WTC11 (cell line): Measurements from ENCODE around the gene PLCD4. TPM values are rescaled to one million over a fixed set of nuclear protein-coding genes. Genes with fewer than 3 reads are reported as not detected.

Experiments used
- ATAC-seq: fragments of 200-7000 bp; cut with Tn5 transposase; 2 replicates; pipeline ENCODE4 v1.10.0; 2021; ENCODE audit warnings: mild to moderate bottlenecking, moderate library complexity
- CTCF ChIA-PET: fragments of 300-600 bp; sonication (Branson Sonifier 250); formaldehyde crosslinking; loops from one replicate; lab custom pipeline; 2021; ENCODE audit warnings: antibody characterized with exemption; lab: Charles Lee
- POLR2A ChIA-PET: fragments of 350-600 bp; sonication (Branson Sonifier 250); formaldehyde crosslinking; loops from one replicate; lab custom pipeline; 2021; ENCODE audit warnings: antibody characterized with exemption; lab: Charles Lee
- DNase-seq: peaks from one replicate; pipeline ENCODE4 v3.0.0; 2021; ENCODE audit warnings: low spot score
- H3K27ac Mint-ChIP-seq: 2 replicates; pipeline ENCODE4 v1.8.0; 2021; ENCODE audit warnings: mixed read lengths
- H3K27me3 Mint-ChIP-seq: 2 replicates; pipeline ENCODE4 v1.8.0; 2021; ENCODE audit warnings: low read depth, mild to moderate bottlenecking, moderate library complexity, mixed read lengths
- H3K36me3 Mint-ChIP-seq: 2 replicates; pipeline ENCODE4 v1.8.0; 2021; ENCODE audit warnings: mixed read lengths
- H3K4me1 Mint-ChIP-seq: 2 replicates; pipeline ENCODE4 v1.8.0; 2022; ENCODE audit warnings: mixed read lengths
- H3K4me3 Mint-ChIP-seq: 2 replicates; pipeline ENCODE4 v1.8.0; 2021; ENCODE audit warnings: mild to moderate bottlenecking, moderate library complexity, mixed read lengths
- H3K9me3 Mint-ChIP-seq: 2 replicates; pipeline ENCODE4 v1.8.0; 2021; ENCODE audit warnings: mixed read lengths
- AR ChIP-seq: fragments of 250-450 bp; sonication (Bioruptor Pico); IDR thresholded peaks from 2 replicates; pipeline ENCODE4 v1.9.0; 2021; ENCODE audit warnings: mild to moderate bottlenecking
- ARID4B ChIP-seq: sonication (generic); formaldehyde crosslinking; IDR thresholded peaks from 2 replicates; pipeline ENCODE4 v1.8.0; 2023; ENCODE audit warnings: missing genetic modification reagents, mild to moderate bottlenecking, borderline replicate concordance
- ATF3 ChIP-seq: sonication (generic); formaldehyde crosslinking; conservative IDR thresholded peaks from 2 replicates; pipeline ENCODE4 v1.8.1; 2022; ENCODE audit warnings: mild to moderate bottlenecking, missing genetic modification reagents
- CREB1 ChIP-seq: sonication (generic); formaldehyde crosslinking; IDR thresholded peaks from 2 replicates; pipeline ENCODE4 v1.8.0; 2023; ENCODE audit warnings: mild to moderate bottlenecking, missing genetic modification reagents
- E2F5 ChIP-seq: sonication (generic); formaldehyde crosslinking; IDR thresholded peaks from 2 replicates; pipeline ENCODE4 v1.8.1; 2022; ENCODE audit warnings: mild to moderate bottlenecking, moderate library complexity, missing genetic modification reagents
- FOXK1 ChIP-seq: sonication (generic); formaldehyde crosslinking; IDR thresholded peaks from 2 replicates; pipeline ENCODE4 v1.8.0; 2022; ENCODE audit warnings: mild to moderate bottlenecking, moderate library complexity, missing genetic modification reagents
- HMGA2 ChIP-seq: fragments of 250-450 bp; sonication (Bioruptor Pico); IDR thresholded peaks from 2 replicates; pipeline ENCODE4 v1.4.0; 2021; ENCODE audit warnings: mild to moderate bottlenecking, moderate library complexity
- HMGXB4 ChIP-seq: sonication (generic); formaldehyde crosslinking; IDR thresholded peaks from 2 replicates; pipeline ENCODE4 v1.8.1; 2023; ENCODE audit warnings: mild to moderate bottlenecking, moderate library complexity, missing genetic modification reagents
- IRF2 ChIP-seq: sonication (generic); formaldehyde crosslinking; IDR thresholded peaks from 2 replicates; pipeline ENCODE4 v1.8.0; 2022; ENCODE audit warnings: low read depth, missing genetic modification reagents, borderline replicate concordance
- JAZF1 ChIP-seq: fragments of 250-450 bp; sonication (Bioruptor Pico); IDR thresholded peaks from 2 replicates; pipeline ENCODE4 v1.9.0; 2021; ENCODE audit warnings: moderate library complexity, mild to moderate bottlenecking, inconsistent platforms
- KAT7 ChIP-seq: sonication (generic); formaldehyde crosslinking; IDR thresholded peaks from 2 replicates; pipeline ENCODE4 v1.8.1; 2023; ENCODE audit warnings: missing genetic modification reagents, mild to moderate bottlenecking, borderline replicate concordance
- NFE2L1 ChIP-seq: sonication (generic); formaldehyde crosslinking; IDR thresholded peaks from 2 replicates; pipeline ENCODE4 v1.8.1; 2023; ENCODE audit warnings: missing genetic modification reagents
- NR1H2 ChIP-seq: sonication (generic); formaldehyde crosslinking; IDR thresholded peaks from 2 replicates; pipeline ENCODE4 v1.9.0; 2021; ENCODE audit warnings: mild to moderate bottlenecking, moderate library complexity, missing genetic modification reagents
- NR2C2 ChIP-seq: sonication (generic); formaldehyde crosslinking; IDR thresholded peaks from 2 replicates; pipeline ENCODE4 v1.8.0; 2022; ENCODE audit warnings: mild to moderate bottlenecking, missing genetic modification reagents
- NR3C1 ChIP-seq: sonication (generic); formaldehyde crosslinking; conservative IDR thresholded peaks from 2 replicates; pipeline ENCODE4 v1.8.1; 2023; ENCODE audit warnings: low read depth, mild to moderate bottlenecking, missing genetic modification reagents
- ZNF219 ChIP-seq: sonication (generic); formaldehyde crosslinking; IDR thresholded peaks from 2 replicates; pipeline ENCODE4 v1.8.0; 2023; ENCODE audit warnings: missing genetic modification reagents, mild to moderate bottlenecking, borderline replicate concordance
- ZNF263 ChIP-seq: sonication (generic); formaldehyde crosslinking; IDR thresholded peaks from 2 replicates; pipeline ENCODE4 v1.8.1; 2022; ENCODE audit warnings: low read depth, mild to moderate bottlenecking, moderate library complexity, missing genetic modification reagents
- ZNF512 ChIP-seq: sonication (generic); formaldehyde crosslinking; IDR thresholded peaks from 2 replicates; pipeline ENCODE4 v1.8.1; 2022; ENCODE audit warnings: missing genetic modification reagents, borderline replicate concordance
- ZNF532 ChIP-seq: fragments of 250-450 bp; sonication (Bioruptor Pico); IDR thresholded peaks from 2 replicates; pipeline ENCODE4 v1.9.0; 2021; ENCODE audit warnings: mild to moderate bottlenecking, borderline replicate concordance
- total RNA-seq: library from RNA; stranded (reverse); gene quantifications from 3 replicates; pipeline ENCODE4 v1.2.3, GENCODE V29; 2021

Gene PLCD4
- total RNA-seq, 1 experiment from 2014 or later, result 0.28 TPM

- Mint-ChIP-seq H3K27me3 (no peaks in the 10 kb centered on the region), H3K4me3 (no peak overlapping the region), H3K4me1 (no peaks in the 10 kb centered on the region), H3K9me3 (no peaks in the 10 kb centered on the region), H3K36me3 (peaks cover 12% of the 10 kb centered on the region; the same call in 1 of the 2 replicates), H3K27ac (no peak overlapping the region)
- POLR2A ChIA-PET, result interaction anchor here (1.0 kb wide), 1 partner anchor 79 kb away, joined by 3 read pairs; the partner anchor contains the start of gene TTLL4
- TF ChIP-seq ZNF219, result no peak
- no peak for TF ChIP-seq NFE2L1 (CRISPR knock-in tag)
- TF ChIP-seq ATF3 (CRISPR knock-in tag), result no peak
- TF ChIP-seq IRF2 (CRISPR knock-in tag), result no peak
- no peak for TF ChIP-seq ZNF512 (CRISPR knock-in tag)
- DNase-seq, result no peak
- CTCF ChIA-PET, result no interaction called here
- no peak for ATAC-seq
Observed at GRCh38 chr2:218631837-218632236, 24.1 kb downstream of the PLCD4 start.

GRCh38 chr2:218635719-218636118 is 28.0 kb downstream of the PLCD4 start:
- no peak for ATAC-seq
- H3K27ac Mint-ChIP-seq, result no peak overlapping the region
- CTCF ChIA-PET, result no interaction called here
- TF ChIP-seq HMGXB4 (no peak), ZNF532 (CRISPR knock-in tag) (no peak), KAT7 (CRISPR knock-in tag) (no peak), ZNF263 (CRISPR knock-in tag) (no peak), CREB1 (CRISPR knock-in tag) (no peak), JAZF1 (CRISPR knock-in tag) (no peak), NR1H2 (no peak), ARID4B (no peak), NR3C1 (CRISPR knock-in tag) (no peak), IRF2 (CRISPR knock-in tag) (no peak), NR2C2 (CRISPR knock-in tag) (no peak), FOXK1 (CRISPR knock-in tag) (no peak), HMGA2 (CRISPR knock-in tag) (no peak), AR (CRISPR knock-in tag) (no peak), E2F5 (CRISPR knock-in tag) (no peak)

More at GRCh38 chr2:218635719-218636118, 28.0 kb downstream of the PLCD4 start:
- POLR2A ChIA-PET, result no interaction called here
- Mint-ChIP-seq H3K4me1 (no peaks in the 10 kb centered on the region), H3K9me3 (no peaks in the 10 kb centered on the region), H3K36me3 (peaks cover 45% of the 10 kb centered on the region), H3K4me3 (no peak overlapping the region), H3K27me3 (no peaks in the 10 kb centered on the region)
- DNase-seq, result no peak
